ENCODE results near the gene OSBPL3.
A peak's percentile ranks its signal among the peaks of the same experiment; 100 is the strongest.

The OSBPL3 gene

GRCh38 chr7:24958399-24958798 lies 21.6 kb downstream of the OSBPL3 start:
- H3K27me3 Mint-ChIP-seq: no peaks in the 10 kb centered on the region
- H3K4me1 Mint-ChIP-seq: peaks cover 57% of the 10 kb centered on the region
- DNase-seq (ENCODE audit: low spot score in 2 of 2) (no peak), ATAC-seq (ENCODE audit: low read depth) (no peak)
- peak overlapping the region; percentile 66 for H3K27ac Mint-ChIP-seq
- H3K4me3 Mint-ChIP-seq: no peak overlapping the region
- no peaks in the 10 kb centered on the region for H3K9me3 Mint-ChIP-seq
- H3K36me3 Mint-ChIP-seq: peaks cover 2% of the 10 kb centered on the region

GRCh38 chr7:24956021-24956420 lies 24.0 kb downstream of the OSBPL3 start:
- ATAC-seq (ENCODE audit: low read depth) (no peak), DNase-seq (ENCODE audit: low spot score in 2 of 2) (no peak)
- Mint-ChIP-seq H3K27ac (no peak overlapping the region), H3K4me1 (peaks cover 51% of the 10 kb centered on the region), H3K36me3 (peaks cover 2% of the 10 kb centered on the region), H3K4me3 (no peak overlapping the region), H3K27me3 (no peaks in the 10 kb centered on the region), H3K9me3 (no peaks in the 10 kb centered on the region)

GRCh38 chr7:24955313-24955712 lies 24.7 kb downstream of the OSBPL3 start:
- Mint-ChIP-seq H3K27me3 (no peaks in the 10 kb centered on the region), H3K9me3 (no peaks in the 10 kb centered on the region), H3K27ac (no peak overlapping the region), H3K4me3 (no peak overlapping the region), H3K36me3 (peaks cover 2% of the 10 kb centered on the region), H3K4me1 (peaks cover 47% of the 10 kb centered on the region)
- no peak for ATAC-seq (ENCODE audit: low read depth)
- no peak for DNase-seq (ENCODE audit: low spot score in 2 of 2)

- Mint-ChIP-seq H3K27ac (no peak overlapping the region), H3K9me3 (no peaks in the 10 kb centered on the region), H3K36me3 (peaks cover 2% of the 10 kb centered on the region), H3K4me3 (no peak overlapping the region), H3K27me3 (no peaks in the 10 kb centered on the region), H3K4me1 (peaks cover 48% of the 10 kb centered on the region)
- ATAC-seq (ENCODE audit: low read depth): peak; percentile 37
- DNase-seq (ENCODE audit: low spot score in 2 of 2): no peak
Measured at GRCh38 chr7:24952464-24952863, 27.5 kb downstream of the OSBPL3 start.

GRCh38 chr7:24951441-24951980 lies 28.5 kb downstream of the OSBPL3 start:
- Mint-ChIP-seq H3K27me3 (no peaks in the 10 kb centered on the region), H3K9me3 (no peaks in the 10 kb centered on the region), H3K4me1 (peaks cover 51% of the 10 kb centered on the region), H3K36me3 (peaks cover 2% of the 10 kb centered on the region), H3K4me3 (peak overlapping the region; percentile 68), H3K27ac (peak overlapping the region; percentile 55)
- ATAC-seq (ENCODE audit: low read depth): peak; percentile 57
- no peak for DNase-seq (ENCODE audit: low spot score in 2 of 2)

- DNase-seq (ENCODE audit: low spot score in 2 of 2) (no peak), ATAC-seq (ENCODE audit: low read depth) (no peak)
- Mint-ChIP-seq H3K4me3 (no peak overlapping the region), H3K27ac (no peak overlapping the region), H3K36me3 (peaks cover 4% of the 10 kb centered on the region), H3K27me3 (no peaks in the 10 kb centered on the region), H3K9me3 (no peaks in the 10 kb centered on the region), H3K4me1 (peaks cover 52% of the 10 kb centered on the region)
Measured at GRCh38 chr7:24949884-24950283, 30.1 kb downstream of the OSBPL3 start.

GRCh38 chr7:24948739-24949138 lies 31.2 kb downstream of the OSBPL3 start:
- Mint-ChIP-seq H3K4me3 (no peak overlapping the region), H3K4me1 (peaks cover 44% of the 10 kb centered on the region), H3K27me3 (no peaks in the 10 kb centered on the region), H3K36me3 (peaks cover 3% of the 10 kb centered on the region), H3K9me3 (no peaks in the 10 kb centered on the region), H3K27ac (peak overlapping the region; percentile 29)
- DNase-seq (ENCODE audit: low spot score in 2 of 2): no peak
- no peak for ATAC-seq (ENCODE audit: low read depth)

GRCh38 chr7:24946467-24946866 lies 33.5 kb downstream of the OSBPL3 start:
- H3K4me1 Mint-ChIP-seq: peaks cover 44% of the 10 kb centered on the region
- no peak for ATAC-seq (ENCODE audit: low read depth)
- peaks cover 4% of the 10 kb centered on the region for H3K36me3 Mint-ChIP-seq
- DNase-seq (ENCODE audit: low spot score in 2 of 2): no peak
- peak overlapping the region; percentile 41 for H3K27ac Mint-ChIP-seq
- H3K4me3 Mint-ChIP-seq: no peak overlapping the region
- H3K9me3 Mint-ChIP-seq: no peaks in the 10 kb centered on the region
- no peaks in the 10 kb centered on the region for H3K27me3 Mint-ChIP-seq

- DNase-seq (ENCODE audit: low spot score in 2 of 2) (no peak), ATAC-seq (ENCODE audit: low read depth) (no peak)
- H3K4me1 Mint-ChIP-seq: peaks cover 46% of the 10 kb centered on the region
- no peak overlapping the region for H3K4me3 Mint-ChIP-seq
- no peaks in the 10 kb centered on the region for H3K27me3 Mint-ChIP-seq
- H3K9me3 Mint-ChIP-seq: no peaks in the 10 kb centered on the region
- peaks cover 4% of the 10 kb centered on the region for H3K36me3 Mint-ChIP-seq
- H3K27ac Mint-ChIP-seq: peak overlapping the region; percentile 1
Measured at GRCh38 chr7:24945899-24946298, 34.1 kb downstream of the OSBPL3 start.

- ATAC-seq (ENCODE audit: low read depth) (no peak), DNase-seq (ENCODE audit: low spot score in 2 of 2) (no peak)
- Mint-ChIP-seq H3K27ac (no peak overlapping the region), H3K4me3 (no peak overlapping the region), H3K9me3 (no peaks in the 10 kb centered on the region), H3K27me3 (no peaks in the 10 kb centered on the region), H3K4me1 (peaks cover 42% of the 10 kb centered on the region), H3K36me3 (peaks cover 9% of the 10 kb centered on the region)
Measured at GRCh38 chr7:24943096-24943948, 36.7 kb downstream of the OSBPL3 start.

GRCh38 chr7:24942226-24942625 lies 37.8 kb downstream of the OSBPL3 start:
- Mint-ChIP-seq H3K4me3 (no peak overlapping the region), H3K36me3 (peaks cover 9% of the 10 kb centered on the region)

GRCh38 chr7:24939416-24939815 lies 40.6 kb downstream of the OSBPL3 start:
- H3K9me3 Mint-ChIP-seq: peaks cover 3% of the 10 kb centered on the region
- peaks cover 38% of the 10 kb centered on the region for H3K4me1 Mint-ChIP-seq
- no peak overlapping the region for H3K27ac Mint-ChIP-seq
- peaks cover 12% of the 10 kb centered on the region for H3K36me3 Mint-ChIP-seq
- no peaks in the 10 kb centered on the region for H3K27me3 Mint-ChIP-seq
- no peak for DNase-seq (ENCODE audit: low spot score in 2 of 2)
- H3K4me3 Mint-ChIP-seq: no peak overlapping the region
- no peak for ATAC-seq (ENCODE audit: low read depth)

More at GRCh38 chr7:24942226-24942625, 37.8 kb downstream of the OSBPL3 start:
- Mint-ChIP-seq H3K27me3 (no peaks in the 10 kb centered on the region), H3K27ac (peak overlapping the region; percentile 43), H3K4me1 (peaks cover 39% of the 10 kb centered on the region), H3K9me3 (no peaks in the 10 kb centered on the region)
- ATAC-seq (ENCODE audit: low read depth) (no peak), DNase-seq (ENCODE audit: low spot score in 2 of 2) (no peak)

- H3K27me3 Mint-ChIP-seq: no peaks in the 10 kb centered on the region
- ATAC-seq (ENCODE audit: low read depth) (no peak), DNase-seq (ENCODE audit: low spot score in 2 of 2) (no peak)
- H3K27ac Mint-ChIP-seq: peak overlapping the region; percentile 62
- H3K4me1 Mint-ChIP-seq: peaks cover 46% of the 10 kb centered on the region
- peaks cover 12% of the 10 kb centered on the region for H3K36me3 Mint-ChIP-seq
- H3K9me3 Mint-ChIP-seq: peaks cover 3% of the 10 kb centered on the region
- no peak overlapping the region for H3K4me3 Mint-ChIP-seq
Measured at GRCh38 chr7:24936121-24936824, 43.7 kb downstream of the OSBPL3 start.

- Mint-ChIP-seq H3K9me3 (peaks cover 3% of the 10 kb centered on the region), H3K4me1 (peaks cover 41% of the 10 kb centered on the region), H3K36me3 (peaks cover 17% of the 10 kb centered on the region), H3K27ac (peak overlapping the region; percentile 74), H3K4me3 (no peak overlapping the region), H3K27me3 (no peaks in the 10 kb centered on the region)
- no peak for DNase-seq (ENCODE audit: low spot score in 2 of 2)
- ATAC-seq (ENCODE audit: low read depth): no peak
Measured at GRCh38 chr7:24933298-24933697, 46.7 kb downstream of the OSBPL3 start.

Data from memory B cell (primary cell).